Stimulated activated CD4-positive, alpha-beta T cell treated with anti-CD3 and anti-CD28 coated beads, TNF-alpha, amount 100 ng/mL, for 1 hour (primary cell): ENCODE measurements around the gene PRR7.
A peak's percentile ranks its signal among the peaks of the same experiment; 100 is the strongest.
"Not testable (repeated sequence)": the region's sequence is repeated elsewhere in the genome, so short reads cannot be mapped to it uniquely, and the experiment has no call there.

Experiments used
- DNase-seq, 3 donors: peaks; one replicate each; pipeline ENCODE4 v3.0.0-alpha.2; 2020; ENCODE audit warnings: low read depth in 3 of 3, low spot score in 1 of 3

PRR7 gene

GRCh38 chr5:177446200-177447065 is at the start of gene PRR7:
Gene PRR7 (plus strand): TSS chr5:177446814. CDS start chr5:177455068, 8,254 bp downstream.
- DNase-seq = peak in 1 of 3 donors; percentile 62

DNA sequence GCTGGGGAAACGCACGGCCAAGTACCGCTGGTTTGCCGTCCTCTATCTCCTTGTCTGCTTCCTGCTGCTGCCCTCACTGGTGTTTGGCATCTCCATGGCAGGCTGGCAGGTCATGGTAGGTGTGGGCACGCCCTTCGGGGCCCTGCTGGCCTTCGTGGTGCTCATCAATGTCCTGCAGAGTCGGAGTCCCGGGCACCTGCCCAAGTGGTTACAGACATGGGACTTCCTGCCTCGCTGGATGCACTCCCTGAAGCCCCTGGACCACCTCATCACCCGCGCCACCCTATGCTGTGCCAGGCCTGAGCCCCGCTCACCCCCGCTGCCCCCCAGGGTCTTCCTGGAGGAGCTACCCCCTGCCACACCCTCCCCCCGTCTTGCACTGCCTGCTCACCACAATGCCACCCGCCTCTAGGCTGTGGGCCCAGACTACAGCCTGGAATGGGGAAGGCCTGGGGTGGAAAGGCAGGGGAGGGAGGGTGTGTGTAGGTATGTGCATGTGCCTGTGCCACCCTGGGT is 48.7 kb upstream of the PRR7 start:
- DNase-seq = no peak

DNA sequence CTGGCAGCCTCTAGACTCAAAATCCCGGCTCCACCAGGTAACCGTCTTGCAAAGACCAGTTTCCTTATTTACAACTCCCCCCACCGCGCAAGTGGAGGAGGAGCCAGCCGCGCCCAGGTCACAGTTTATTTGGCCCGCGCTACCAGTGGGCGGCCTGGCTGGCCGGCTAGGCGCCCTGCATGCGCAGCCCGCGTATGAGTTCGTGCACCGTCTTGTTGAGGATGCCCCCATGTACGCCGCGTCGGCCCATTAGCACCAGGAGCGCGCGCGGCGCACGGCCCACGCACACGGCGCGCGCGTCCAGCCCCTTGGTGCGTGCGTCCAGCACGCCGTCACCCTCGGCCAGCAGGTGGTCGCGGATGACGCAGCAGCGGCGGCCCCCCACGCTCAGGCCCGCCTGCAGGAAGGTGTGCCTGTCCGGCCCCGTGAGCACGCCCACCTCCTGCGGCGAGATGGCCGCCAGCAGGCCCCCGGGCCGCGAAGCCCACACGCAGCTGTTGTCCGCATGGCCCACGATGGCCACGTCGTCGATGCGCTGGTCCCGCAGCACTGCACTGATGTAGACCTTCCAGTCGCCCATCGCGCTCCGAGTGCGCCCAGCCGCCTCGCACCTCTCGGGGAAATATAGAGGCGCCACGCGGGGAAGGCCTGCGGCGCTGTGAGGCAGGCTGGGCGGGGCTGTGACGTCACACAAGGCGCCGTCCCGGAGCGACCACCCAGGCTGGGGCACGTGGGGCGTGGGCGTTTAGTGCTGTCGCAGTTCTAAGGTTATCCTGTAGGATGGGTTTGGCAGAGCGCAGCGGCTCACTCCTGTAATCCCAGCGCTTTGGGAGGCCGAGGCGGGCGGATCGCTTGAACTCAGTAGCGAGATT is 46.4 kb upstream of the PRR7 start, which contains the start of gene PFN3:
TSS of gene PFN3 (minus strand) at position 665 of the 872 bp plus-strand sequence. CDS start at position 580, 85 bp downstream.
- no peak for DNase-seq

DNA sequence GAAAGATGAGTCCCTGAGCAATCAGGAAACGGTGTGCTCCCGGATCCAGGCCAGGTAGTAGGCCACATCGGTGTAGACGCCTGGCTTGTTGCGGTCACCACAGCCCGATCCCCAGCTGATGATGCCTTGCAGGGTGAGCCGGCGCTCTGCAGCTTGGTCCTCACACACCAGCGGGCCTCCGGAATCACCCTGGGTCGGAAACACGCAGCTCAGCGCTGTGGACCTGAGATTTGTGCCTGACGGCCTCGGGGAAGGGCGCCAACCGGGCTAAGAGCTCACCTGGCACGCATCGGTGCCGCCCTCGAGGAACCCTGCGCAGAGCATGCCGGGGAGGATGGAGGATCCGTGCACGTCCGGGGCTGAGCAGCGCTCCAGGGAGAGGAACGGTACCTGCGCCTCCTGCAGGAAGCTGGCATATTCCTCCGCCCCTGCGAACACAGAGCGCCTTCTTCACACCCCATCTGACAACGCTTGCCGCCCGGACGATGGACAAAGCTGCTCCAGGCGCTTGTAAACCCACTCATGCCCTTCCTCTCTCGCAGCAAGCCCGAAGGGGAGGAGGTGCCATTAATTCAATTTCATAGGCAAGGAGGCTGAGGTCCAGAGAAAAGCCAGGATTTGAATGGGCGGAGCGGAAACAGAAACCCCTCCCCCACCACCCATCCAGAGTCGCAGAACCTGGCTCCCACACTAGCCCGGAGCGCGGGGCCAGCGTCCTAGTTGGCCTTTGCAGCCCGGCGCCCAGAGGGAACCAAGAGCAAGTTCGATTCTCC is 44.2 kb upstream of the PRR7 start:
- peak in 1 of 3 donors; percentile 39 for DNase-seq

DNA sequence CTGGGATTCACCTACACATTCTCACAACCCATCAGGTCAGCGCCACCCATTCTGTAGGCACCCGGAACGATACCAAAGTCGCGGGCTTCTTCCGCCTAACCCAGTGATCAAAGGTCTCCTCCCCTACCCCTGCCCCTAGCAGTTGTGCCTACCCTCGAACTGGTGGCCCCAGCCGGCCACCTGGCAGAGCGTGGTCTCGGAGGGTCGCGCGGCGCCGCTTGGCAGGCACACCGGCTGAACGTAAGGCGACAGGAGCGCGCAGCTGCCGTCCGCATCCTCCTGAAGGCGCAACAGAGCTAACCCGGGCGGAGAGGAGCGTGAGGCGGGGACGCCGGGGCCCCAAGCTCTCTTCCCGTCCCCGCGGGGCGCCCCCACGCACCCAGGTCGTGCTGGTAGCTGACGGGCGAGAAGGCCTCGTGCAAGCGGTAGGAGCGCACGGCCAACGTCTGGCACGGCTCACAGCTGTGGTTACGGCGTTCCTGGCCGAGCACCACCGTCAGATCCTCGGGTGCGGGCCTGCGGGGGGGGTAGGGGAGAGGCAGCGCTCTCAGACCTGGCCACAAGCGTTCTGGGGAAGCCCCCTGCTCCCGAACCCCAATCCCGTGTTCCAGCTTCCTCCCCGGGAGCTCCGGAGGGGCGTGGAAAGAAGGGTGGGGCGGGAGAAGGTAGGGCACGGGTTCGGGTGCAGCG is 43.4 kb upstream of the PRR7 start:
- DNase-seq = no peak

- peak; percentile 70 to 76 (median 75) for DNase-seq
Observed at GRCh38 chr5:177403792-177404640, 42.6 kb upstream of the PRR7 start.

DNA sequence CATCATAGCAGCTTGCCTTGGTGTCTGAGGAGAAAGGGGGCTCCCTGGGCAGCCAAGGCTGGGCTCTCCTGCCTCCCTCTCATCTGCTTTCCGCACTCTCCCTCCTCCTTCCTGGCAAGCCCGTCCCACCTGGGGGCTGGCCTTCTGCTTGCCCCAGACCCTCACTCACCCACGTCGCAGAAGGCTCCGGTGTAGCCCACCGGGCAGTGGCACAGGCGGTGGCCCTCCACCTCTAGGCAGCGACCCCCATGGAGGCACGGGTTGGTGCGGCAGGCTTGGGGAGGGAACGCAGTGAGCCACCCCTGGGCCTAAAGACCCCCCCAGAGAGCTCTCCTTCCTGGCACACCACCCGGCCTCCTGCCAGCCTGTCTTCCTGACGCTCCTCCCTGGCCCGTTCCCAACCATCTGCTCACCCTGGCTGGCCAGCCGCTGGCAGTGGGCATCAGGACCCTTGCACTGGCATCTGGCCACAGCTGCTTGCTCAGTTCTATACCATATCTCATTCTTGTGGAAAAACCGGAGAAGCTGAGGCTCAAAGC is 41.9 kb upstream of the PRR7 start:
- no peak for DNase-seq

GRCh38 chr5:177405312-177405711 is 41.3 kb upstream of the PRR7 start:
- DNase-seq = no peak

DNA sequence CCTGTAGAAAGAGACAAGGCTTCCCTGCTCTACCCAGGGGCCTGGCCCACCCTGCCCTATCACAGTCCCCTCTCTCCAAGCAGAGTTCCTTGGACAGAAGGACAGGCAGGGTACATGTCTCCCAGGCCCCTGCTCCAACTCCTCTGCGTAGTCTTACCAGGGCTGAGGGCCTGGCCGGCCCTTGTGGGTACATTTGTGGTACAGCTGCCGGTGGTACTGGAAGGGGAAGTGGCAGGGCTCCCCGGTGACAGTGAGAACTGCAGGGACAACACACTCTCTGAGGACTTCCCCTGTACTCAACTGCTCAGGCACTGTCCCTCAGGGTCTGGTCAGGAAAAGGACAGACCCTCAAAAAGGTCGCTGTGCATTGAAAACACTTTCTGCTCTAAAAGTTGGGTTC is 40.8 kb upstream of the PRR7 start:
- no peak for DNase-seq

GRCh38 chr5:177409043-177409801 is 37.4 kb upstream of the PRR7 start, which contains the start of gene F12:
Gene F12 (minus strand): TSS chr5:177409564. CDS start chr5:177409527, 37 bp downstream.
- DNase-seq = no peak

DNA sequence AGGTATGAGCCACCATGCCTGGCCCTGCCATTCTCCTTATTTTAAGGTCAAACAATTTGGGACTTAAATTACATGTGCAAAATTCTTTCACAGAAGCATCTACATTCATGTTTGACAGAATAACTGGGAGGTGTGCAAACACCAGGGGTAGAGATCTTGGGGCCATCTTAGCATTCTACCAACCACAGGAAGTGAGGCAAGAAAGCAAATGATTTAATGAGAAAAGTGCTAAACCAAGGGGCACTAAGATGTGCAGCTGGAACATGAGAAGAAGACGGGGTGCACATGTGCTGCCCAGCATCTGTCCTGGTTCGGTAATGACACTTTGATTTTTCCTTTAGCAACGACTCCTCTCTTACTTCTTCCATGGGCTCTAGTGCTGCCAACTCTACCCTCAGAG is 36.0 kb upstream of the PRR7 start:
- DNase-seq = no peak

GRCh38 chr5:177412603-177413233 is 33.9 kb upstream of the PRR7 start:
- DNase-seq = no peak

- no peak for DNase-seq
Observed at GRCh38 chr5:177414481-177414880, 32.1 kb upstream of the PRR7 start.

GRCh38 chr5:177417081-177417480 is 29.5 kb upstream of the PRR7 start:
- not testable (repeated sequence) for DNase-seq

- no peak for DNase-seq
Observed at GRCh38 chr5:177419046-177419445, 27.6 kb upstream of the PRR7 start.

GRCh38 chr5:177420472-177420871 is 26.1 kb upstream of the PRR7 start:
- DNase-seq = not testable (repeated sequence)

DNA sequence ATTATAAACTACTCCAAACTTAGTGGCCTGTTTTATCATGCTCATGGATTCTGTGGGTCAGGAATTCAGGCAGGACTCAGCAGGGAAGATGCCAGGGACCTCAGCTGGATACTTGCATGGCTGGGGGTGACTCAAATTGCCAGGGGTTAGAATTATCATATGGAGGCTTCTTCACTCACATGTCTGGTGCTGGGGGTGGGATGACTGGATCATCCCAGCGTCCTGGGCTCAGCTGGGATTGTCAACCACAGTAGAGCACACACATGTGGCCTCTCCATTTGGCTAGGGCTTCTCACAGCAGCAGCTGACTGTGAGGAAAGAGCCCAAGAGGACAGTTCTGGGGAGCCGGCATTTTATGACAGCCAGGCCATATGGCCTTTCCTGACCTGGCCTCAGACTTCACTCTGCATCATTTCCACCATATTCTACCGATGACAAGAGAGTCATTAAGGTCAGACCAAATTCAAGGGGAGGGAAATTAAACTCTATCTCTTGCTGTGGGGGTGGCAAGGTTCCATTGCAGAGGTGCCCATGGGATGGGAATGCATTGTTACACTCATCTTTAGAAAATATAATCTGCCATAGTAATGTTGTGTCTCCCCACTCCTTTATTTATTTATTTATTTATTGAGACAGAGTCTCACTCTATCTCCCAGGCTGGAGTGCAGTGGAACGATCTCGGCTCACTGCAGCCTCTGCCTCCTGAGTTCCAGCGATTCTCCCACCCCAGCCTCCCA is 25.4 kb upstream of the PRR7 start:
- no peak for DNase-seq
